Measurements from ENCODE around the gene TM2D3. TPM values are rescaled to one million over a fixed set of nuclear protein-coding genes. Genes with fewer than 3 reads are reported as not detected.

TM2D3 gene
- total RNA-seq, 1 experiment from 2014 or later: 18.4 TPM

GRCh38 chr15:101657968-101658784, 6.0 kb upstream of the TM2D3 start:
- H3K9me3 ChIP-seq (ENCODE audit: low read length): no peaks in the 10 kb centered on the region
- peaks cover 6% of the 10 kb centered on the region for H3K4me1 ChIP-seq (ENCODE audit: insufficient read depth, low read length)
- intact Hi-C loops (cut with micrococcal nuclease): no loop called here
- H3K36me3 ChIP-seq (ENCODE audit: low read depth, low read length): no peaks in the 10 kb centered on the region
- no peak overlapping the region for H3K4me3 ChIP-seq (ENCODE audit: low read length)
- no peak for DNase-seq
- H3K27me3 ChIP-seq (ENCODE audit: low read length): no peaks in the 10 kb centered on the region
- H3K79me2 ChIP-seq (ENCODE audit: low read length): no peaks in the 10 kb centered on the region
- TF ChIP-seq EZH2phosphoT487 (IDR thresholded peaks at IDR 0.05; ENCODE audit: borderline replicate concordance, low read length) (no peak), EZH2 (IDR thresholded peaks at IDR 0.05; ENCODE audit: low read length, unreplicated experiment) (no peak), CTCF (conservative IDR thresholded peaks at IDR 0.05; ENCODE audit: low read depth, low read length) (no peak)
- H3K27ac ChIP-seq (ENCODE audit: low read length): no peak overlapping the region
- ChIA-PET CTCF (interaction anchor here (0.6 kb wide), 1 partner anchor 17 kb away, joined by 3 read pairs; no protein-coding TSS in a partner anchor), POLR2A (ENCODE audit: unreplicated experiment) (no interaction called here)
- no peak for ATAC-seq
- no peaks in the 10 kb centered on the region for H3K9me2 ChIP-seq (replicated peaks; ENCODE audit: low read length)
- no peak overlapping the region for H3K4me2 ChIP-seq (ENCODE audit: low read length)
- BruUV-seq (replicated peaks): no TSS peak
- H3F3A ChIP-seq (ENCODE audit: low read length, unreplicated experiment): no peaks in the 10 kb centered on the region
- no peak overlapping the region for H2AFZ ChIP-seq (ENCODE audit: low read length)
- no peak overlapping the region for H3K9ac ChIP-seq (ENCODE audit: low read length)
- H4K20me1 ChIP-seq (ENCODE audit: low read length): no peaks in the 10 kb centered on the region

GRCh38 chr15:101657171-101657570, 5.0 kb upstream of the TM2D3 start:
- no peaks in the 10 kb centered on the region for H3K27me3 ChIP-seq (ENCODE audit: low read length)
- no peak overlapping the region for H2AFZ ChIP-seq (ENCODE audit: low read length)
- no peaks in the 10 kb centered on the region for H3K9me2 ChIP-seq (replicated peaks; ENCODE audit: low read length)
- intact Hi-C loops (cut with micrococcal nuclease): no loop called here
- ATAC-seq (no peak), DNase-seq (no peak)
- CTCF ChIA-PET: no interaction called here
- H3K9me3 ChIP-seq (ENCODE audit: low read length): no peaks in the 10 kb centered on the region
- H3F3A ChIP-seq (ENCODE audit: low read length, unreplicated experiment): no peaks in the 10 kb centered on the region
- no peaks in the 10 kb centered on the region for H4K20me1 ChIP-seq (ENCODE audit: low read length)
- H3K27ac ChIP-seq (ENCODE audit: low read length): no peak overlapping the region
- no peaks in the 10 kb centered on the region for H3K36me3 ChIP-seq (ENCODE audit: low read depth, low read length)
- no peak overlapping the region for H3K9ac ChIP-seq (ENCODE audit: low read length)
- H3K4me1 ChIP-seq (ENCODE audit: insufficient read depth, low read length): peaks cover 10% of the 10 kb centered on the region
- H3K4me2 ChIP-seq (ENCODE audit: low read length): no peak overlapping the region
- POLR2A ChIA-PET (ENCODE audit: unreplicated experiment): no interaction called here
- H3K4me3 ChIP-seq (ENCODE audit: low read length): no peak overlapping the region
- BruUV-seq (replicated peaks): no TSS peak
- no peak for TF ChIP-seq EZH2phosphoT487 (IDR thresholded peaks at IDR 0.05; ENCODE audit: borderline replicate concordance, low read length)
- no peak for TF ChIP-seq EZH2 (IDR thresholded peaks at IDR 0.05; ENCODE audit: low read length, unreplicated experiment)
- TF ChIP-seq CTCF (conservative IDR thresholded peaks at IDR 0.05; ENCODE audit: low read depth, low read length): no peak
- H3K79me2 ChIP-seq (ENCODE audit: low read length): no peaks in the 10 kb centered on the region
